ENCODE results near the gene LIMS3.
"Not testable (repeated sequence)": the region's sequence is repeated elsewhere in the genome, so short reads cannot be mapped to it uniquely, and the experiment has no call there.

LIMS3 gene, protein sequence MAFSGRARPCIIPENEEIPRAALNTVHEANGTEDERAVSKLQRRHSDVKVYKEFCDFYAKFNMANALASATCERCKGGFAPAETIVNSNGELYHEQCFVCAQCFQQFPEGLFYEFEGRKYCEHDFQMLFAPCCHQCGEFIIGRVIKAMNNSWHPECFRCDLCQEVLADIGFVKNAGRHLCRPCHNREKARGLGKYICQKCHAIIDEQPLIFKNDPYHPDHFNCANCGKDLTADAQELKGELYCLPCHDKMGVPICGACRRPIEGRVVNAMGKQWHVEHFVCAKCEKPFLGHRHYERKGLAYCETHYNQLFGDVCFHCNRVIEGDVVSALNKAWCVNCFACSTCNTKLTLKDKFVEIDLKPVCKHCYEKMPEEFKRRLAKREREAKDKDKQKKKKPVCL

DNA sequence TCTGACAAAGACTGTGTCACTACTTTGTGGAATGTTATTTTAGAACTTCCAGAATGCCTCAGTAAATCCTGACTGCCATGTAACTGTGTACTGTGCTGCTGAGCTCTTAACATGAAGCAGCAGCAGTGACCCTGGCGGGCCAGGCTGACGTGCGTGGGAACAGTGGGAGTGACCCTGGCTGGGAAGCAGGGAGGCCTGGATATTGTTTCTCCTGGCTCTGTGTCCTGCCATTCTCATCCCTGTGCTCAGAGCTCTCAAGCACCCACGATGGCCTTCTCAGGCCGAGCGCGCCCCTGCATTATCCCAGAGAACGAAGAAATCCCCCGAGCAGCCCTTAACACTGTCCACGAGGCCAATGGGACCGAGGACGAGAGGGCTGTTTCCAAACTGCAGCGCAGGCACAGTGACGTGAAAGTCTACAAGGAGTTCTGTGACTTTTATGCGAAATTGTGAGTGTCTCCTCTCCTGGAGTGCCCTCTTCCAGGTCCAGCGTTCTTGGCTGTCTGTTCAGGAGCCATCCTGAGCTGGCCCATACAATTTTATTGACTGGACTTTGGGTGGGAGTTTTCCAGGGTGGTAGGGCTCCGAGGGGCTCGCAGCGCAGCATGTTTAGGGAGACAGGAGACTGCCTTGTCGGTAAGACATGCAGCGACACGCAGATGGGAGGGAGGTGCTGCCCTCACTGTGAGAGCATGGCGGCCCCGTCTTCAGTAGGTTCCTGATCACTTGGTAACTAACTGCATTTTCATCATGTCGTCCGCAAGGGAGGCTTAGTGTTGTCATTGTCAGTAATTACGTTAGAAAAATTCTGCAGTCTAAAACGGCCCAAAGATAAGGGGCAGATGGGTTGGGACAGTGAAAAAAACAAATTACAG lies at the start of gene LIMS3:
Gene LIMS3, plus strand, starts transcription at position 227 of the 875 bp plus-strand sequence. Its CDS starts 41 bp downstream, at position 268.
- not testable (repeated sequence) for DNase-seq

- DNase-seq: not testable (repeated sequence)
These were observed 27.2 kb upstream of the LIMS3 start for GRCh38 chr2:109871129-109871751.

DNA sequence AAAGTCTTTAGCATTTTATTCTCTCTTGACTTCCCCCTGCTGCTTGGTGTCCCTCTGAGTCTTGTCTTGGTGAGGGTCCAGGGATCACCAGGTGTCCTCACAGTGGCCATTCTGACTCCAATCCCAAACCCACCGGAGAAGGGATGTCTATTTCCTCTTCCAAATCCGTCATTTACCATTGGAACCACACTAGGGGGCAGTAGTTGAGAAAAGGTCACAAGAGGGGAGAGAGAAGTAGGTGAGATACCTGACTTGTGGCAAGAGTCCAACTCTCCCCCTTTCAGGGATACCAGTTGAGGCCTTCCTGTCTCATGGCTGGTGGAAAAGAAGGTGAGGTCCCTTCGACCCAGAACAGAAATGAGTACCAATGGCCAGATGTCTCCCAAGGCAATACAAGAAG lies 21.9 kb upstream of the LIMS3 start:
- DNase-seq: not testable (repeated sequence)

- DNase-seq: not testable (repeated sequence)
These were observed 16.4 kb upstream of the LIMS3 start for GRCh38 chr2:109882112-109882511.

DNA sequence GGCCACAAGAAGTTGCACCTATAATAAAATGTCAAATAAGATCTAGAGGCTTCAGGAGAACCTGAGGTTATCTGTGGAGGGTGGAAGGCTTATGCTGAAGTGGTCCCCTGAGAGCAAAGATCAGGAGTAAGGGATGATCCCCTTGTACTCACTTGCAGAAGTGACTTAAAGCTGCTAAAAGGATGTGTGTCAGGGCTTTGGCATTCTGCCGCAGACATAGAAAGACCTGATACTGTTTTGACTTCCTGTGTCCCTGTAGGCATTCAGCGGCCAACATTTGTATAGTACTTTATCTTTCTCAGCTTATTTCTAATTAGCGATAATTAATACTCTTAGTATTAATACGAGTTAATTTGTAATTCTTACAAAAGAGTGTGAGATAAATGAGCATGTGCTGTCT lies 10.1 kb upstream of the LIMS3 start:
- DNase-seq: not testable (repeated sequence)

GRCh38 chr2:109889909-109890308 lies 8.6 kb upstream of the LIMS3 start:
- DNase-seq: not testable (repeated sequence)

- DNase-seq: not testable (repeated sequence)
These were observed 7.5 kb upstream of the LIMS3 start for GRCh38 chr2:109891024-109891423.

GRCh38 chr2:109893736-109894135 lies 4.8 kb upstream of the LIMS3 start:
- DNase-seq: not testable (repeated sequence)

DNA sequence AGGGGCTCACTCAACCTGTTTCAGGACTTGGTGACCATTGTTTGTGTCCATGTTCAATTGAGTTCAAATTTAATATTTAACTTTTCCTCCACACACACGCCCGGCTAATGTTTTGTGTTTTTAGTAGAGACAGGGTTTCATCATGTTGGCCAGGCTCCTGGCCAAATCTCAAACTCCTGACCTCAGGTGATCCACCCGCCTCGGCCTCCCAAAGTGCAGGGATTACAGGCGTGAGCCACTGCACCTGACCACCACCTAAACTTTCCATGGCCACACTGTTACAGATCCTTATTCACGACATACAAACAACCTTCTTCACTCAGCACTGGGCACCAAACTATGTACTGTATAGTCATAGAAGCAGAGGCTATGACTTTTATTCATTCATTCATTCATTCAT lies 4.3 kb upstream of the LIMS3 start:
- not testable (repeated sequence) for DNase-seq

- DNase-seq: not testable (repeated sequence)
These were observed 3.2 kb upstream of the LIMS3 start for GRCh38 chr2:109895090-109895869.

- not testable (repeated sequence) for DNase-seq
These were observed 2.3 kb upstream of the LIMS3 start for GRCh38 chr2:109896212-109896611.

- not testable (repeated sequence) for DNase-seq
These were observed 573 bp upstream of the LIMS3 start for GRCh38 chr2:109897769-109898461.

- not testable (repeated sequence) for DNase-seq
These were observed 7.3 kb downstream of the LIMS3 start for GRCh38 chr2:109905796-109906195.

DNA sequence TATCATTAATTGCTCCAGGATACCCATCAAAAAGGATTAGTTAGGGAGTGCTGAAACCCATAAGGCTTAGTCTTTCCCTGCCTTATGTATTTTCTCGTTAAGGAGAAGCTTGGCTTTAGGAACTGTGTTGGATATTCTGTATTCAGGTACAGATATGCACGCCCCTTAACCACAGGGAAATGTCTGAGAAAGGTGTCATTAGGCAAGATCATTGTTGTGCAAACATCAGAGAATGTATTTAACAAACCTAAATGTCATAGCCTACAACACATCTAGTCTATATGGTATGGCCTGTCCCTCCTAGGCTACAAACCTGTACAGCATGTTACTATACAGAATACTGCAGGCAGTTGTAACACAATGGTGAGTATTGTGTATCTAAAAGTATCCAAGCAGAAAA lies 10.1 kb downstream of the LIMS3 start:
- DNase-seq: not testable (repeated sequence)

- not testable (repeated sequence) for DNase-seq
These were observed 12.3 kb downstream of the LIMS3 start for GRCh38 chr2:109910789-109911188.

DNA sequence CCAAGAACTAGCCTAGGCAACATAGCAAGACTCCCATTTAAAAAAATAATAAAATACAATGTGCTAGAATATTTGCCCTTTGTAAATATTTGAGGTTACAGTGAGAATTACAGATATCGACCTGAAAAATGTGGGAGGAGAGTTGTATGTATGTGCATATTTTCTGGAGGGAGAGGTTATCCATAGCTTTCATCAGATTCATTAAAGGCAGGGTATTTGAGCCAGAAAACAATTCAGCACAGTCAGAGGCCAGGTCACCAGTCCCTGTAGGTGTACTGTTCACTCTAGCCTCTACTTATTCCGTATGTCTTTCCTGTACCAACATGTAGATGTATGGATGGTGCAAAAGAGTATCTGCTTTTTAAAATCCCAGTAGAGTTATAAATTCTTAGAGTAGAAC lies 15.4 kb downstream of the LIMS3 start:
- not testable (repeated sequence) for DNase-seq

GRCh38 chr2:109914552-109914951 lies 16.1 kb downstream of the LIMS3 start:
- DNase-seq: not testable (repeated sequence)

DNA sequence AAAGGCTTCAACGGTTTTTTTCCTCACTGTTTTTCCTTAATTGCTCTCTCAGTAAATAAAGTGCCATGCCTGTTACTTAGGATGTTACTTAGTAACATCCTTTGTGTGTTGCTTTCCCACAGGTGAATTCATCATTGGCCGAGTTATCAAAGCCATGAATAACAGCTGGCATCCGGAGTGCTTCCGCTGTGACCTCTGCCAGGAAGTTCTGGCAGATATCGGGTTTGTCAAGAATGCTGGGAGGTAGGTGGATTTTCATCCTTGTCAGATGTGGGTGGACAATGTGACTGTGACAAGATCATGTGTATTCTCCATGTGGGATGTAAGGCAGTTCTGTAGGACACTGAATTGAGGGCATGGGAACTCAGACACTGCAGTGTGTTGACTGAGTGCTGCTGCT lies 17.3 kb downstream of the LIMS3 start:
- DNase-seq: not testable (repeated sequence)

DNA sequence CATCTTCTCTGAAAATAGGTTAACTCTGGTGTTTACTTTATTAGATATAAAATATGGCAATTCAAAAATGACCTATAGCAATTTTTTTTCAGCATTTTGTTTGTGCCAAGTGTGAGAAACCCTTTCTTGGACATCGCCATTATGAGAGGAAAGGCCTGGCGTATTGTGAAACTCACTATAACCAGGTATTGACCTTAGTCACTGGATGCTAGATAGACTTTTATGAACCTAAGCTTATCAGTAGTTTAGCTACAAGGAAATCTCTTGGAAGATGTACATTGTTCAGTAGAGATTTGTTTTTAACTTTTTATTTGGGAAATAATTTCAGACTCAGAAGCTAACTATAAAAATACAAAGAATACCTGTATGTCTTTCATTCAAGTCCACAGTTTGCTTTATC lies 21.7 kb downstream of the LIMS3 start:
- DNase-seq: not testable (repeated sequence)

DNA sequence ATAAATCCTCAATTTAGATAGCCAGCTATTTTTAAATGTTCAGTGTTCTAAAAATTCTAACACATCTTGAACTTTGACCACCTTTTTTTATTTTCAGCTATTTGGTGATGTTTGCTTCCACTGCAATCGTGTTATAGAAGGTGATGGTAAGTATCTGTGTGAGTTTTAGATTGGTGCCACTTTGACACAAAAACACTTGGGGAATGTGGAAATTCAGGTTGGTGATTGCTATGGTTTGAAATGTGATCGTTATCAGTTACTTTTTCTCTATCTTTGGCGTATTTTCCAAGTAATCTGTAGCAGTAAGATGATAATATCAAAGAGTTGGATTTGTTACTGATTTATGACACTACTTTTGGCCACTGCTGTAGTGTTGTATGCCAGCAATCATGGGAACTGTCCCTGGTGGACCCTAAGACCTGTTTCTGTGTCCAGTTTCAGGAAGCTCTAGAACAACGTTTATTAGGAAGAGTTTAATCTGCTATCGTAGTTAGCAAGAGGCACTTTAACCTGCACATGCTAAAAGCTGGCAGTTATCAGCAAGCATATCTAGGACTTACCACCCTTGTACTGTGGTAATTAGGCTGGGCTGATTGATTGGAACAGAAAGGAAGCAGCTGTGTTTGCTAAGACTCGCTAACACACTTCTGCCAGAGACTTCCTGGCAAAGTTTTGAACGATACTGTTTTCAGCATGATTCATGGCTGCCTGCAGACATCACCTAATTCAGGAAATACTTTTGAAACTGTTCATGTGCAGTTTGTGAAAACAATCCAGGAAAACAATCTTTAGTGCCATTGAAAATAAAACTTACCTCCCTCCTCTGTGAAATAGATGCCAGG lies 23.3 kb downstream of the LIMS3 start:
- DNase-seq: not testable (repeated sequence)

DNA sequence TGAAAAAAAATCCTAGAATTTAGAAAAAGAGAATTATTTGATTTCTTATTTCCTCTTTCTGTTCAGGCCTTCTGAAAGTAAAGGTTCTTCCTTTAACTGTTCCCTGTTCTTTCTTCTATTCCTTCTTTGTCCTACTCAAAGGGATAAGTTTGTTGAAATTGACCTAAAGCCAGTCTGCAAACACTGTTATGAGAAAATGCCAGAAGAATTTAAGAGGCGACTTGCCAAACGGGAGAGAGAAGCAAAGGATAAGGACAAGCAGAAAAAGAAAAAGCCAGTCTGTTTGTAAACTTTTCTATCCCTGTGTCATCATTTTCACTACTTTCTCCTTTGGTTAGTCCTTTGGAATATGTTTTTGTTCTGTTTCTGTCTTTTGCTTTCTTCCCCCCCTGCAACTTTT lies 26.0 kb downstream of the LIMS3 start:
- DNase-seq: not testable (repeated sequence)

All from CD4-positive, alpha-beta T cell treated with Interleukin-10 for 1 hour (primary cell).